Erythroblast (primary cell): Measurements from ENCODE around the gene TTLL4.

Experiments used
- GATA1 ChIP-seq: IDR thresholded peaks from 2 replicates; pipeline ENCODE4 v1.6.1; 2011; ENCODE audit warnings: low read depth, mild to moderate bottlenecking, control low read depth, low read length, moderate library complexity
- POLR2A ChIP-seq: IDR thresholded peaks from 2 replicates; pipeline ENCODE4 v1.6.1; 2011; ENCODE audit warnings: mild to moderate bottlenecking, low read length

DNA sequence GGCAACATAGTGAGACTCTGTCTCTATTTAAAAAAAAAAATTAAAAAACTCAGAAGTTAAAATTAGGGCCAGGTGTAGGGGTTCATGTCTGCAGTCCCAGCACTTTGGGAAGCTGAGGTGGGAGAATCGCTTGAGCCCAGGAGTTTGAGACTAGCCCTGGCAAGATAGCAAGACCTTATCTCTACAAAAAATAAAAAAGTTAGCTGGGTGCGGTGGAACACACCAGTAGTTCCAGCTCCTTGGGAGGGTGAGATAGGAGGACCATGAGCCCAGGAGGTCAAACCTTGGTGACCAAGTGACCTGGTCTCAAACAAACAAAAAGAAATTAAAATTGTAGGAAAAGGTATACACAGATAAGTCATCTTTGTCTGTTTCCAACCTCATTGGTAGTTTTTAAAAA lies 11.3 kb downstream of the TTLL4 start:
- TF ChIP-seq POLR2A (no peak), GATA1 (no peak)
